ENCODE measurements around the gene SRCIN1.
"Not testable (repeated sequence)": the region's sequence is repeated elsewhere in the genome, so short reads cannot be mapped to it uniquely, and the experiment has no call there.

SRCIN1 gene

DNA sequence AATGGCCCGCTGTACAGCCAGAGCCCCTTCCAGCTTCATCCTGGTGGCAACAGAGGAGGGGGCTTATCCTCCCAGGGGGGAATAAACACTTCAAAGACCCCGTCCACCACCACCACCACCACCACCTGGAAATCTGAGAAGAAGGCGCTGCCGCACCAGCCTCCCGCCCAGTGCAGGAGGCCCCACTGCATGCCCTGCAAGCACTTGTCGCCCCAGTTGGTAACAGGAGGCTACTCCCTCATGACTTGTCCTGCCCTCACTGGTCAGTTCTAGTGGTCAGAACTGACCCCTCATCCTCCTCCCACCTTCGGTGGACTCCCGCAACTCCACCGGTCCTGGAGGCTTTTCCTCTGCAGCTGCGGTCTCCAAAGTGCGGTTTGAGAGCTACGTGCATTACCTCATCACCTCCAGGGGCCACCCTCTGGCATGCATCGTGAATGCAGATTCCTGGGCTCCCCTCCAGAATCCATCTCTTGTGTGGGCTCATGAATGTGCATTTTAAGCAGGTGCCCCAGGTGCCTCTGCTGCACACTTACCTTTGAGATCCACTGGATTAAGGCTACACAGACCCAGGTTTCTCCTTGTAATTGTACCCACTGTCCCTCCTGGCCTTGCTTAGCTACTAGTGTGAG, 71.8 kb downstream of the SRCIN1 start:
- Histone ChIP-seq H3K27ac (no peak overlapping the region), H3K4me3 (no peak overlapping the region)

DNA sequence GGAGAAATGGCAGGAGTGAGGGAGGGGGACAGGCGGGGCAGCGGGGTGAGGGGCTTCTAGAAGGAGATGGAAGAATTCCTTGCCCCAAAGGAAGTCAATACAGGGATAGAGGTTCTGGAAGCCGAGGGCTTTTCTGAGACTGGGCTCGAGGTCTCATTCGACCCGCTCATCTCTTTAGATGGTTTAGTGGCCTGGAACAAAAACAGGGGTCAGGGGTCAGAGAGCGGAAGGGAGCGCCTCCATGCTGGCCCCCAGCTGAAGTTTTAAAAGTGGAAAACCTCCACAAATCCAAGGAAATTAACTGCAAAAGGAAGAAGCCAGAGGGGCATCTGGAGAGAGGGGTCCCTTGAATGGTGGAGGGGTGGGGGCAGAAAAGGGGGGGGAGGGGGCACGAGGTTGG, 72.5 kb downstream of the SRCIN1 start:
- Histone ChIP-seq H3K27ac (no peak overlapping the region), H3K4me3 (no peak overlapping the region)

DNA sequence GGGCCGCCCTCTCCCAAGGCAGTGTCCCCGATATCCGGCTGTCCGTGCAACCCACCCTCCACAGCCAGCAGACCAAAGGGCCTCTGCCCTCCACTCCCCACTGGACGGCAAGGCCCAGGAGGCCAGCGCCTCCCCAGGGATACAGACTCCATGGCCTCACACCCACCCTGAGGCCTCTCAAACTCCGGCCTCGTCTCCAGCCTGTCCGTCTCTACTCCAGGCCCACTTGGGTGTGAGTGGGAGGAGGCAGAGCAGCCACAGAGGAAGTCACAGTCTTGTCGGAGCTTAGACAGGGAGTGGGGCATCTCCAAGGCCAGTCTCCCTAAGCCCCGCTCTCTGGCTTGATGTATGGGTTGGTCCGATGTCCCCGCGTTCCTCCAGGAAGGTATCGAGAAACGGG, 73.3 kb downstream of the SRCIN1 start:
- Histone ChIP-seq H3K27ac (no peak overlapping the region), H3K4me3 (no peak overlapping the region)

DNA sequence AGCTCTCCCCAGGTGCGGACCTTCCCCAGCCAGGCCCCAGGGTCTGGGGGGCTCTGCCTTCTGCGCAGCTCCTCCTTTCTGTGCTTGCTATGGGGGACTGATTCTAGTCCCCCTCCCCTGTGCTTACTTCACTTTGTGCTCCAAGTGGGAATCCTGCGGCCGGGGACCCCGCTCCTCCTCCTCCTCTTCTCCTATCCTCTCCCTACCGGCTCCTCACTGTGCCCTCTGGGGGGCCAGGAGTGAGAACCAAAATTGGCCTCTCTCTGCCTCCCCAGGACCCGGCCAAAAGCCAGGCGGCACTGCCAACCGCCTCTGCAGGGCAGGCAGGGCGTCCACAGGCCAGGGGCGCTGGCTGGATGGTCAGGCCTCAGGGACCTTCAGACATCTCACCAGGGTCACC, 74.0 kb downstream of the SRCIN1 start:
- H3K27ac ChIP-seq: not testable (repeated sequence)

DNA sequence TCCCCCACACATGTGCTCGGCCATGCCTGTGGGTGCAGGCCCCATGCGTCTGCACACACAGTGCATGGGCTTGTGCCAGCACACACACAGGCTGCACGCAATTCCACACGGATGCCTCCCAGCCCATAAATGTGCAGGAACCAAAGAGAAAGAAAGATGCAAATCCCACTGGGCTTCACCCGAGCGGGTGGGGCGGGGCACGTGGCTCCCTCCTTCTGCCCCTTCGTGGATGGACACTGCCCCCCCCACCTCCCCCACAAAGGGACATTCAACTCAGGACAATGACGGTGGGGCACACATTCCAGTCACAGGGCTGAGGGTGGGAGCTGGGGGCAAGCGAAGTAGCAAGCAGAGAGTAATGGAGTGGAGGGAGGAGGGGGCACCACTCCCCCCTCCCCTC, 74.9 kb downstream of the SRCIN1 start:
- H3K27ac ChIP-seq, H3K4me3 ChIP-seq: not testable (repeated sequence)

More for the DNA sequence above, 74.0 kb downstream of the SRCIN1 start:
- not testable (repeated sequence) for H3K4me3 ChIP-seq

DNA sequence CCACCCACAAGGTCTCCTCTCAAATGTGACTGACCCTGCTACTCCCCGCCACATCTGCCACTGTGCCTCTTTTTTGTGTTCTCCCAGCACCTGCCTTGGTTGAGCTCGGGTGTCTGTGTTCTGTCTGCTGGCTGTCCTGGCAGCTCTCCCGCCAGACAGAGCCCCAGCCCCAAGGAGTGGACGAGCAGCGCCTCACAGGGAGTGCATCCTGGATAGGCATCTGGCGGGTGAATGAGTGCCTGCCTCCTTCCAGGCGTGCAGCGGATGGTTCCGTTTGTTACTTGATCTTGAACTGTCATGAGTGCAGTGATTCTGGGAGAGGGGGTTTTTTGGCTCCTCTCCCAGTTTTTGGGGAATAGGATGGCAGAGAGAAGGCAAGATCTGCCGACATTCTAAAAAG, 77.6 kb downstream of the SRCIN1 start:
- H3K27ac ChIP-seq, H3K4me3 ChIP-seq: not testable (repeated sequence)

DNA sequence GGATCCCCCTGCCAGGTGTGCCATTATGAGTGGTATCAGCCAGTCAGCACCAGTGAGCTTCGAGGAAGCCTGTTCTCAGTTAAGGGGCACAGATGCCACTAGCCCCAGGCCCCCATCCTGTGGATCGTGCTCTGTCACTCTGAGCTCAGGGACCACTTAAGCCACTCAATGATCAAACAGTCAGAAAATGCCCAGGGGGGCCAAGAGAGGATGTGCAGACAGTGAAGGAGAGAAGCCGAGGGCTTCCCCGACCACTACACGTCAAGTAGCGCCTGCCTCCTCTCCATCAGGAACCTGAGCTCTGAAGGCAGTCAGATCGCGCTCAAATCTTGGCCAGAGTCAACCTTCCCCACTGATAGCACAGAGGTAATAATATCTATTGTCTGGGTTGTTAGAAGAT, 79.2 kb downstream of the SRCIN1 start:
- not testable (repeated sequence) for H3K27ac ChIP-seq

DNA sequence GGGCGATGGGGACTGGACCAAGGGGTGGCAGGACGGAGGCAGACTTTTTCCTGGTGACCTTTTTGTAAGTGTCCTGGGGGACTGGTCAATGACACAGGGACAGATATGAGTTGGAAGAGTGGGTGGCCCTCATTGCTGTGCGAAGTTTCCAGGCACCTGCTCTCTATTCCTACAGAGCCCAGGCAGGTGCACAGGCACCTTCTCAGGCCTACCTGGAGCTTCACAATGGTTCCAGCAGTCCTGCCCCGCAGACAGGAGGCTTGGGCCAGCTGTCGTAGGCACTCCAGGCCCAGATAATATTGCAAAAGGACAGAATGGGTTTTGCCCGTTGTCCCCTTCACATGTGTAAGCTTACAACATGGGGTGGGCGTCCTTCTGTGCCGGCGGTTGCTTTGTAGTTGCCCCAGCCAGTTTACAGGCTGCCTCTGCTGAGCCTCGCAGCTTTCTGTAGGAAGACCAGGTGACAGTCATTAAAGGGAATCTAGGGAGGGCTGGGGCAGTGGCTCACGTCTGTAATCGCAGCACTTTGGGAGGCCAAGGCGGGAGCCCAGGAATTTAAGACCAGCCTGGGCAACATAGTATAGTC, 93.2 kb downstream of the SRCIN1 start:
- no peak overlapping the region for H3K27ac ChIP-seq
- no peak overlapping the region for H3K4me3 ChIP-seq

More for the DNA sequence above, 79.2 kb downstream of the SRCIN1 start:
- H3K4me3 ChIP-seq: not testable (repeated sequence)

DNA sequence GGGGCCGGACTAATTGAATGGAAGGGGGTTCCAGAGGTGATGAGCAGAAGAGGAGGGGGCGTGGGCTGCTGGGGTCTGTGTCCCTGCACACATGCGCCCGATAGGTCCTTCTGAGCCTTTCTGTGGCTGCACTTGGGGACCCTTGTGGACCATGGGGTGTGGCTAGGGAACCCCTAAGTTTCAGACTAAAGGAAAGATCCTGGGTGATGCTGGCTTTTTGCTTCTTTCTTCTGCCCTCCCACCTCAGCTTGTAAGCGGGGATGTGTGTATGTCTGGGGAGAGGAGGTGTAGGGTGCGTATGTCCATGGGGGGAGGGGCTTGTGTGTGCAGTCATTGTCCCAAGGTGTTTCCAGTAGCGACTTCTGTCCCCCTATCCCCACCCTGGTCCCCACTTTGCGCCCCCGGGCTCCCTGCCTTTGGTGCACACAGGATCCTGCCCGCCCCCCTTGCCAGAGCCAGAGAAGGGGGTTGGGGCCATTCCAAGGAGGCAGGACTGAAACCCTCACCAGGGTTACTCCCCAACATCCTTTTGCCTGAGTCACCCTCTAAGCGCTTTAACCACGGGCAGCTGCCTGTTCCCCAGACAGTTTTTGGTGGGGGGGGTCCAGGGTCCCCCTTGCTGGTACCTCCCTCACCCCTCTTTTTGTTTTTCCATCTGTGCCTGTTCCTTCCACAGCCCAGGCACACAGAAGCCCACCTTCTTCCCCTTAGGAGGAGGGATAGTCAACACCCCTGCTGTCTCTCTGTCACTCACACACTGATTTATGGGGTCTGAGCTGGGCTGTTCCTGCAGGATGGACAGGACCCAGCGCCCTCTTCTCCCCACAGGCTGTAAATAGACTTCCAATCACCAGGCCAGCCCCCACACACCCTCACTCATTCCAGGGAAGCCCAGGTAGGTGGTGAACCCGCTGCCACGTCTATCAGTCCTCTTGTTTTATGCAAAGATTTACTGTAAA, 94.3 kb downstream of the SRCIN1 start:
- Histone ChIP-seq H3K4me3 (no peak overlapping the region), H3K27ac (no peak overlapping the region)

DNA sequence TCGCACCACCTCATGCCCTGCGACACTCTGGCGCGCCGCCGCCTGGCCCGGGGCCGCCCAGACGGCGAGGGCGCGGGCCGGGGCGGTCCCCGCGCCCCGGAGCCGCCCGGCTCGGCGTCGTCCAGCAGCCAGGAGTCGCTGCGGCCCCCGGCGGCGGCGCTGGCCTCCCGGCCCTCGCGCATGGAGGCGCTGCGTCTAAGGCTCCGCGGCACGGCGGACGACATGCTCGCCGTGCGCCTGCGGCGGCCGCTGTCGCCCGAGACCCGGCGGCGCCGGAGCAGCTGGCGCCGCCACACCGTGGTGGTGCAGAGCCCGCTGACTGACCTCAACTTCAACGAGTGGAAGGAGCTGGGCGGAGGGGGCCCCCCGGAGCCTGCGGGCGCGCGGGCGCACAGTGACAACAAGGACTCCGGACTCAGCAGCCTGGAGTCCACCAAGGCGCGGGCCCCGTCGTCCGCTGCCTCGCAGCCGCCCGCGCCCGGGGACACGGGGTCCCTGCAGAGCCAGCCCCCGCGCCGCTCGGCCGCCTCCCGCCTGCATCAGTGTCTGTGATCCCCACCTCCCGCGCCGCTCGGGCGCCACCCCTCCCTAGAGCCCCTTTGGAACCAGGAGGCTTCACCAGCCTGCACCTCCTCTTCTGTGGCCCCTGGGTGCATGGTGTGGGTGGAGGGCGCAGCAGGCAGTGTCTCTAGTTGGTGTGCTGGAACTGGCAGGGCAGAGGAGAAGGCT, 95.2 kb downstream of the SRCIN1 start:
- no peak overlapping the region for H3K27ac ChIP-seq
- H3K4me3 ChIP-seq: no peak overlapping the region

DNA sequence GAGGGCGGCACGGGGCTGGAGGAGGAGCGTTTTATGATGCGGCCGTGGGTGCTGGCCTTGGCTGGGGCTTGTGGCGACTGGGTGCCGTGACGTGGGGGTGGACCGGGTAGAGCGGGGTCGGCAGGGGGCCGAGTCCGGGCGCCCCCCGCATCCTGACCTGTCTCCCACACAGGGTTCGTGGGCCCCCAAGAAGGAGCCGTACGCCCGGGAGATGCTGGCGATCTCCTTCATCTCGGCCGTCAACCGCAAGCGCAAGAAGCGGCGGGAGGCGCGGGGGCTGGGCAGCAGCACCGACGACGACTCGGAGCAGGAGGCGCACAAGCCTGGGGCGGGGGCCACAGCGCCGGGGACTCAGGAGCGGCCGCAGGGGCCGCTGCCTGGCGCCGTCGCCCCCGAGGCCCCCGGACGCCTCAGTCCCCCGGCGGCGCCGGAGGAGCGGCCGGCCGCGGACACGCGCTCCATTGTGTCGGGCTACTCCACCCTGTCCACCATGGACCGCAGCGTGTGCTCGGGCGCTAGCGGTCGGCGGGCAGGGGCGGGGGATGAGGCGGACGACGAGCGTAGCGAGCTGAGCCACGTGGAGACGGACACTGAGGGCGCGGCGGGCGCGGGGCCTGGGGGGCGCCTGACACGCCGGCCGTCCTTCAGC, 95.9 kb downstream of the SRCIN1 start:
- H3K4me3 ChIP-seq: peak overlapping the region in 4 of 7 experiments; percentile 5 to 24 (median 14)
- H3K27ac ChIP-seq: peak overlapping the region in 2 of 21 experiments; percentile 1 to 47

DNA sequence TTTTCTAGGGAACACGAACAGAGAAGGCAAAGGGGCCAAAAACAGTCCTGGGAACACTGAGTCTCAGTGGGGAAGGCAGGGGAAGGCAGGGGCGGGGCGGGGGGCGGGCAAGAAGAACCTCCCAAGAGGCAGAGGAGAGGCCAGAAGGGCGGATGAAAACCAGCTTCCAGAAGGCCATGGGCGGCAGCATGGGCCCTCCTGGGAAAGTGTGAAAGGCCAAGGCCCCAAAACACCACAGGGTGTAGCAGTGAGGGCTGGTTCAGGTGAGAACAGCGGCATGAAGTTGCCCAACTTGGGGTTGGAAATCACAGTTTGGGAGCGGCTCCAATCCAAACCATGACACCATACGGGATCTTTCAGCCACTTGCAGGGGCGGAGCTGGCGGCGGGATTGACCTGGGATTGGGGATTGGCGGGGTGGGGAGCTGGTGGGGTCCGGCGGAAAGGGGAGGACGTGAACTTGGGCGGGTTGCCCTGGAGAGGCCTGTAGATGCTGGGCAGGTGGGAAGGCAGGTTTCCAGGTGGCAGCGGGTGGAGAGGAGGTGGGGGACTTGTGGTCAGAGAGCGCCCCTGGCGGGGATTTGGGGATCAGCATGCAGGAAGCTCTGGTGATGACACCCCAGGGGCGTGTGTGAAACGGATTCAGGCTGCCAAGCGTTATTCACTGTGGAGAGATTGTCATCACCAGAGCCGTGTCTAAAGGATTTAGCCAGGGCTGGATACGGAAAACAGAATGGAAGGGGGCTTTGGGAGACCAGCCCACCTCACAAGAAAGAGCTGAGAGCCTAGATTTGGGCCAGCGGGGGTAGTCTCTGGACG, 96.6 kb downstream of the SRCIN1 start:
- H3K4me3 ChIP-seq: peak overlapping the region in 2 of 7 experiments; percentile 10 to 19
- H3K27ac ChIP-seq: peak overlapping the region in 9 of 21 experiments; percentile 1 to 77 (median 38)

DNA sequence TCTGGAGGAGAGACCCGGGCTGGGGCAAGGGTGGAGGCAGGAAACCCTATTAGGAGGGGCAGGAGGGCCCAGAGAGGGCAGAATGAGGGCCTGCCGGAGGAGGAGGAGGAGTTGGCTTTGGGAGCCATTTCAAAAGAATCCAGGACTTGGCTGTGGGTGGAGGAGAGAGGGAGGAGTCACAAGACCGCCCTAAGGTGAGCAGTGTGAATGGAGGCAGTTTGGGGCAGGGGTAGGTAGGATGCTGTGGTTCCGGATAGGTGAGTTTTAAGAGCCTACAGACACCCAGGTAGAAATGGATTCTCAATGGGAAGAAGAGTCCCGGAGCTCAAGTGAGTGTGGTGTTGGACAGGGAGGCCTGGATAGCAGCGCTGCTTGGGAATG, 97.2 kb downstream of the SRCIN1 start:
- Histone ChIP-seq H3K27ac (peak overlapping the region in 12 of 21 experiments; percentile 1 to 77 (median 44)), H3K4me3 (no peak overlapping the region)

DNA sequence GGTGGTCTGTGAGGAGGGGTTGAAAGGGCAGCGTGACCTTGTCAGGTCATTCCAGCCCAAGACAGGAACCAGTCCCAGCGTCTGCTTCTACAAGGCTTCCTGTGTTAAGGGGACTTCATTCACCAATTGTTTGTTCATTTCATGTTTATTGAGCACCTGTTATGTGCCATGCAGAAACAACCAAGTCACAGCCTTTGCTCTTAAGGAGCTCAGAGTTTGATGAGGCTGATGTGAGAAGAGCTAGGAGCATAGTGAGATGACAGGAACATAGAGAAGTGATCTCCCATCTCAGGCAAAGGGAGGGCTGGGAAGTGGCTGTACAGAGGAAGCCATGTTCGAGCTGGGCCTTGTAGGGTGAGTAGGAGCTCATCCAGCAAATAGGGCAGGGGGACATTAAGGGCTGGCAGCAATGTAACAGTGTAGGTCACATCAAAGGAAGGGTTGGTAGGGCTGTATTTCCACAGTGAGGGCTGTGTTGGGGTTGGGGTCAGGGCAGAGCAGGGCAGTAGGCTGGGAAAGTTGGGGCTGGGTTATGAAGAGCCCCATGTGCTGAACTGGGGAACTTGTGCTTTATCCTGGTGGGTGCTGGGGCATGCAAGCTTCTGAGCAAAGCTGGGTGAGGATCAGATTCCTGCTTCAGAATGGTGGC, 97.7 kb downstream of the SRCIN1 start:
- H3K4me3 ChIP-seq: no peak overlapping the region
- H3K27ac ChIP-seq: peak overlapping the region in 10 of 21 experiments; percentile 1 to 77 (median 44)

DNA sequence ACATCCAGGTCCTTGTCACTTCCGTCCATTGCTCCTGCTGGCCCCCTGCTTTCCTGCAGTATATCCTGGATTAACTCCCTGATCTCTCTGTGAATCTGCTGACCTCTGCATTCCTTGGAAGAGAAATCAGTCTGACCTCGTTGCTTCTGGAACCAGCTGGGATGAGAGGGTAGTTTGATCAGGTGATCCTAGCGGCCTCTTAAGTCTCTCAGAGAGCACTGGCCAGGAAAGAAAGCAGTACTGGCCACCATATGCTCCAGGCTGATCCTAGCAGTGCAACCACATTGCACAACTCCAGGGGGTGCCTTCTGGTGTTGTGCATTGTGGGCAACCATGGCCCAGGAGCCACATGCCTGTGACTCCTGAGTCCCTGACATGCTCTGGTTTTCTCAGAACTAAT, 98.3 kb downstream of the SRCIN1 start:
- Histone ChIP-seq H3K27ac (peak overlapping the region in 1 of 21 experiments; percentile 3), H3K4me3 (no peak overlapping the region)

DNA sequence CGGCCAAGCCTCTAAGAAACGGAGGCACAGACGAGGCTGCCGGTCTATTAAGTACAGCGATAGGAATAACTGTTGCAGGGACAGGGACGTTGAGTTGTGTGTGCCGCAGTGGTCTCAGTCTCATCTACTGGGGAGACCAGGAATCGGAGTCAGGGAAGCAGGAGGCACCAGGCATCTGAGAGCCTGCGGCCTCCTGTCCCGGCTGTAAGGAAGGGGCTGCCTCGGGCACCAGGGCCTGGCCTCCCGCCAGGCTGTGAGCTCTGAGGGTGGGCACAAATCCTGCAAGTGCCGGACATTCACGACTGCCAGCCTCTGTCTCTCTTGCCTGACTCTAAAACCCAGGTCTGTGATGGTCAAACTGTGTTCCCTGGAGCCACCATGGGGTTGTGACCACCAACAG, 101.5 kb downstream of the SRCIN1 start:
- no peak overlapping the region for H3K4me3 ChIP-seq
- no peak overlapping the region for H3K27ac ChIP-seq

DNA sequence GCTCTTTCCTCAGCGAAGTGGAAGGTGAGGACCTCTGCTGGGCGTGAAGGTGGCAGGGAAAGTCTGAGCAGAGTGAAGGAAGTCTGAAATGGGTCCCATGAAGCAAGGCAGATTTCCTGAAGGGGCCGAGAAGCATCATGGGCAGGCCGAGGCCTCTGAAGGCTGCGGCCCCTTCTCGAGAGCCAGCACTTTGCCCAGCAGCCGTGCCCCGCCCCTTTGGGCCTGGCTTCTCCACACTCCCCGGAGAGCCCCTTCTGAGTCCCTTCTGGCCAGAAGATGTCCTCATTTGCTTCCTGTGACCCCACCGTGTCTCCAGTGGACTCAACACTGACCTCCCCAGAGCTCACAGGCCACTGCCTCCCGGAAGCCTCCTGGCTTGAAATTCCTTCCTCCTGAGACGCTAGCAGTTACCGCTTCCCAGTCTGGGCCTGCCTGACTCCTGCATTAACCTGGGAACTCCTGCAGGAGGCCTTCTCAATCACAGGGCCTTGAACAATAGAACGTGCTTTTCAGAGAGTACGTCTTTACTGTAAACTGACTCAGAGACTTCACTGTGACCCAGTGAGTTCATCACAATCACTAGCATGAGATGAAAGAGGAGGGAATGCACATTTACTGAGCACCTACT, 102.4 kb downstream of the SRCIN1 start:
- not testable (repeated sequence) for H3K27ac ChIP-seq

DNA sequence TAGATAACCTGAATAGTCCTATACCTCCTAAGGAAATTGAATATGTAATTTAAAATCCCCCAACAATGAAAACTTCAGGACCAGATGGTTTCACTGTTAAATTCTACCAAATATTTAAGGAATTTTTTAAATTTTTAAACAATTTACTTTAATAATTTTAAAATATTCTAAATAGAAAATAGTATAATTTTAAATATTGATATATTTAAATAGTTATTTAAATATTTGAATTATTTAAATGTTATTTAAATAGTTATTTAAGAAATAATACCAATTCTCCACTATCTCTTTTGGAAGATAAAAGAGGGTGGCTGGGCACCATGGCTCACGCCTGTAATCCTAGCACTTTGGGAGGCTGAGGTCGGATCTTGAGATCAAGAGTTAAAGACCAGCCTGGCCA, 104.0 kb downstream of the SRCIN1 start:
- not testable (repeated sequence) for H3K27ac ChIP-seq, H3K4me3 ChIP-seq

More for the DNA sequence above, 102.4 kb downstream of the SRCIN1 start:
- H3K4me3 ChIP-seq: not testable (repeated sequence)

All from skin epidermis (tissue), 12 donors.